Esophagus muscularis mucosa (tissue), 4 donors: ENCODE results near the gene GLIS1. TPM values are rescaled to one million over a fixed set of nuclear protein-coding genes. Genes with fewer than 3 reads are reported as not detected.

ENCODE experiments used
- DNase-seq: peaks from one replicate; pipeline ENCODE4 v3.0.0-alpha.2; 2017; ENCODE audit errors: extremely low spot score
- H3K27ac ChIP-seq, 4 donors: fragments of 200-600 bp; sonication (generic); replicated peaks in 1 of 4; 1 replicate in 3 of 4; 2 replicates in 1 of 4; pipeline ENCODE4 v1.5.1; 2016 to 2019; ENCODE audit warnings: mild to moderate bottlenecking in 1 of 4
- H3K27me3 ChIP-seq, 4 donors: fragments of 200-600 bp; sonication (generic); one replicate each; pipeline versions ENCODE4 v1.5.1 to v1.6.0; 2016 to 2019
- H3K36me3 ChIP-seq, 4 donors: fragments of 200-600 bp; sonication (generic); one replicate each; pipeline ENCODE4 v1.5.1; 2016 to 2019
- H3K4me1 ChIP-seq, 4 donors: fragments of 200-600 bp; sonication (generic); one replicate each; pipeline ENCODE4 v1.5.1; 2016 to 2019
- H3K4me3 ChIP-seq, 4 donors: fragments of 200-600 bp; sonication (generic); 1 replicate in 2 of 4; 2 replicates in 2 of 4; pipeline ENCODE4 v1.5.1; 2016 to 2019; ENCODE audit warnings: mild to moderate bottlenecking in 4 of 4, moderate library complexity in 1 of 4
- H3K9me3 ChIP-seq, 4 donors: fragments of 200-600 bp; sonication (generic); 1 replicate in 3 of 4; 2 replicates in 1 of 4; pipeline ENCODE4 v1.5.1; 2016 to 2019
- CTCF ChIP-seq, 3 experiments: fragments of 200-600 bp in 2 of 3; fragments of 450-650 bp in 1 of 3; sonication (generic) in 2 of 3; IDR thresholded peaks; one replicate each; pipeline ENCODE4 v1.5.1; 2017 to 2019; ENCODE audit warnings: antibody characterized with exemption in 3 of 3, mild to moderate bottlenecking in 2 of 3, moderate library complexity in 1 of 3
- EP300 ChIP-seq: sonication (generic); formaldehyde crosslinking; IDR thresholded peaks from one replicate; pipeline ENCODE4 v1.6.1; 2017; ENCODE audit warnings: antibody characterized with exemption
- POLR2A ChIP-seq: fragments of 450-650 bp; IDR thresholded peaks from one replicate; pipeline ENCODE4 v1.6.1; 2017; ENCODE audit warnings: antibody characterized with exemption, moderate library complexity, mild to moderate bottlenecking, low read depth
- POLR2AphosphoS5 ChIP-seq, 2 donors: sonication (generic); formaldehyde crosslinking; IDR thresholded peaks; one replicate each; pipeline ENCODE4 v1.6.1; 2017; ENCODE audit warnings: antibody characterized with exemption in 2 of 2
- WGBS: methylation state at CpG from one replicate; pipeline ENCODE4 v1.1.5; 2018; 5-methylcytosine and 5-hydroxymethylcytosine counted together
- intact Hi-C: fragments of 100-400 bp; cut with DNase I; formaldehyde crosslinking; loops from one replicate; pipeline ENCODE4 v1.15.1; 2023
- total RNA-seq, 4 donors: library from RNA; depleted of rRNA; stranded (reverse); fragments of >200 nt; gene quantifications; one replicate each; pipeline versions ENCODE4 v1.1.0 to v1.2.1, GENCODE V29; 2016

GLIS1 gene
- total RNA-seq, 4 donors from 2014 or later = 0.17 to 0.42 TPM; not detected in 2

- no peak overlapping the region for H3K4me3 ChIP-seq
- H3K4me1 ChIP-seq = no peaks in the 10 kb centered on the region
- no peaks in the 10 kb centered on the region for H3K27me3 ChIP-seq
- no peak for DNase-seq
- no peak overlapping the region for H3K27ac ChIP-seq
- intact Hi-C loops = no loop called here
- TF ChIP-seq POLR2A = no peak
- TF ChIP-seq EP300 = no peak
- TF ChIP-seq POLR2AphosphoS5 (IDR thresholded peaks at IDR 0.05) = no peak
- no peak for TF ChIP-seq CTCF (IDR thresholded peaks at IDR 0.05)
- WGBS = 89% methylated on average over 1 of the region's 1 CpG
- no peaks in the 10 kb centered on the region for H3K36me3 ChIP-seq
- no peaks in the 10 kb centered on the region for H3K9me3 ChIP-seq
Measured at GRCh38 chr1:53585565-53585964, 153.4 kb downstream of the GLIS1 start.

DNA sequence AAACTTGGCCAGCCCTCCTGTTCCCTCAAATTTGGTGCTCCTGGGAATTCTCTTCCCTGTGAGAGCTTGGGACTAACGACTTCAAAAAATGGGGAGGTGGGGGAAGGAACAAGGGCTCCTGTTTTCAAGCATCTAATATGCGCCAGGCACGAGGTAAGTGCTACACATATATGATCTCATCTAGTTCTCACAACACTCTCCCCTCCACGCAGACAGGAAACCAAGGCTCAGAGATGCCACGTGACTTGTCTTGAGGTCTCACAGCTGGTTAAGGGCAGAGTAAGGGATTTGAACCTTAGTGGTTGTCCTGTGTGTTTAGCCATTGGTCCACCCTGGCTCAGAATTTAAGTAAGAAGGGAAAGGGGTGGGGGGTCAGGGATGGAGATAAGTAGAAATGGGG is 153.8 kb downstream of the GLIS1 start:
- no peak for DNase-seq
- intact Hi-C loops = no loop called here
- Histone ChIP-seq H3K4me1 (no peaks in the 10 kb centered on the region), H3K27me3 (no peaks in the 10 kb centered on the region), H3K27ac (no peak overlapping the region), H3K9me3 (no peaks in the 10 kb centered on the region), H3K4me3 (no peak overlapping the region), H3K36me3 (no peaks in the 10 kb centered on the region)
- TF ChIP-seq EP300 (no peak), POLR2AphosphoS5 (IDR thresholded peaks at IDR 0.05) (no peak), POLR2A (no peak), CTCF (IDR thresholded peaks at IDR 0.05) (no peak)
- 52% methylated on average over 5 of the region's 5 CpGs for WGBS

DNA sequence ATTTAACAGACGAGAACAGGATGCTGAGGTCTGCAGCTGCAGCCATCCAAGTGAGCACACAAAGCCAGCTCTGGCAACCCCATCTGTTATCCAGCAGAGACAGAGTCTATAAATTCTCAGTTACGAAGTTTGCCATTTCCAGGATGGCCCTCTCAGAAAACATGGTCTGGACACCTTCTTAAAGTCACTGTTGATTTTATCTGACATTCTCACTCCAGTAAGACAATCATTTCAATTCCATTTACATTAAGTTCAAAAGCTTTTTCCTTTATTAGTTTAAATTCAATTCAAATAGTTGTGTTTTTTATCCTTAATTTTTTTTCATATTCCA is 154.2 kb downstream of the GLIS1 start:
- H3K27me3 ChIP-seq = no peaks in the 10 kb centered on the region
- no peak overlapping the region for H3K4me3 ChIP-seq
- TF ChIP-seq EP300 (no peak), POLR2AphosphoS5 (IDR thresholded peaks at IDR 0.05) (no peak), CTCF (IDR thresholded peaks at IDR 0.05) (no peak), POLR2A (no peak)
- H3K4me1 ChIP-seq = no peaks in the 10 kb centered on the region
- no peak overlapping the region for H3K27ac ChIP-seq
- no peaks in the 10 kb centered on the region for H3K36me3 ChIP-seq
- no peak for DNase-seq
- intact Hi-C loops = no loop called here
- no peaks in the 10 kb centered on the region for H3K9me3 ChIP-seq
- 46% methylated on average over 2 of the region's 2 CpGs for WGBS

GRCh38 chr1:53583868-53584776 is 154.8 kb downstream of the GLIS1 start:
- WGBS = 87% methylated on average over 11 of the region's 11 CpGs
- Histone ChIP-seq H3K27ac (no peak overlapping the region), H3K4me1 (no peaks in the 10 kb centered on the region), H3K4me3 (no peak overlapping the region), H3K36me3 (no peaks in the 10 kb centered on the region), H3K9me3 (no peaks in the 10 kb centered on the region), H3K27me3 (no peaks in the 10 kb centered on the region)
- DNase-seq = no peak
- TF ChIP-seq POLR2A = no peak
- no peak for TF ChIP-seq EP300
- TF ChIP-seq POLR2AphosphoS5 (IDR thresholded peaks at IDR 0.05) = no peak
- intact Hi-C loops = no loop called here

GRCh38 chr1:53583021-53583867 is 155.7 kb downstream of the GLIS1 start:
- H3K27me3 ChIP-seq = no peaks in the 10 kb centered on the region
- no peaks in the 10 kb centered on the region for H3K36me3 ChIP-seq
- 92% methylated on average over 13 of the region's 13 CpGs for WGBS
- H3K4me3 ChIP-seq = no peak overlapping the region
- no peaks in the 10 kb centered on the region for H3K9me3 ChIP-seq
- H3K4me1 ChIP-seq = no peaks in the 10 kb centered on the region
- TF ChIP-seq POLR2A (no peak), POLR2AphosphoS5 (IDR thresholded peaks at IDR 0.05) (no peak), CTCF (IDR thresholded peaks at IDR 0.05) (no peak), EP300 (no peak)
- no peak overlapping the region for H3K27ac ChIP-seq
- DNase-seq = no peak
- intact Hi-C loops = no loop called here
